ENCODE results near the gene RAD1.
"Not testable (repeated sequence)": the region's sequence is repeated elsewhere in the genome, so short reads cannot be mapped to it uniquely, and the experiment has no call there.

The RAD1 gene

GRCh38 chr5:34929720-34930461 is 14.6 kb upstream of the RAD1 start:
- DNase-seq (ENCODE audit: low read depth), result peak; percentile 88
- Histone ChIP-seq H3K9me3 (ENCODE audit: control insufficient read depth, low read length) (no peaks in the 10 kb centered on the region), H3K9ac (ENCODE audit: low read length) (peak overlapping the region; percentile 94), H3K4me1 (ENCODE audit: control insufficient read depth, insufficient read depth, low read length) (peaks cover 19% of the 10 kb centered on the region), H3K27me3 (replicated peaks; ENCODE audit: control insufficient read depth, insufficient read depth, low read length) (no peaks in the 10 kb centered on the region), H3K36me3 (ENCODE audit: control insufficient read depth, insufficient read depth, low read length, severe bottlenecking) (peaks cover 22% of the 10 kb centered on the region), H3K4me3 (ENCODE audit: low read length) (peak overlapping the region; percentile 95)

- peak; percentile 100 for DNase-seq (ENCODE audit: low read depth)
- Histone ChIP-seq H3K36me3 (ENCODE audit: control insufficient read depth, insufficient read depth, low read length, severe bottlenecking) (peaks cover 28% of the 10 kb centered on the region), H3K4me3 (ENCODE audit: low read length) (peak within 1 kb of the TSS; percentile 95), H3K4me1 (ENCODE audit: control insufficient read depth, insufficient read depth, low read length) (peaks cover 20% of the 10 kb centered on the region), H3K9me3 (ENCODE audit: control insufficient read depth, low read length) (no peaks in the 10 kb centered on the region), H3K27me3 (replicated peaks; ENCODE audit: control insufficient read depth, insufficient read depth, low read length) (no peaks in the 10 kb centered on the region), H3K9ac (ENCODE audit: low read length) (peak within 1 kb of the TSS; percentile 94)
Measured at GRCh38 chr5:34929134-34929719, 13.9 kb upstream of the RAD1 start, which contains the start of gene DNAJC21. DNAJC21 (plus strand) TSS chr5:34929559; CDS start chr5:34929820, 261 bp downstream.

GRCh38 chr5:34928267-34928666 is 13.0 kb upstream of the RAD1 start:
- no peak overlapping the region for H3K9ac ChIP-seq (ENCODE audit: low read length)
- peak overlapping the region; percentile 83 for H3K4me3 ChIP-seq (ENCODE audit: low read length)
- H3K9me3 ChIP-seq (ENCODE audit: control insufficient read depth, low read length), result no peaks in the 10 kb centered on the region
- DNase-seq (ENCODE audit: low read depth), result no peak
- peaks cover 29% of the 10 kb centered on the region for H3K4me1 ChIP-seq (ENCODE audit: control insufficient read depth, insufficient read depth, low read length)
- peaks cover 38% of the 10 kb centered on the region for H3K36me3 ChIP-seq (ENCODE audit: control insufficient read depth, insufficient read depth, low read length, severe bottlenecking)
- no peaks in the 10 kb centered on the region for H3K27me3 ChIP-seq (replicated peaks; ENCODE audit: control insufficient read depth, insufficient read depth, low read length)

- Histone ChIP-seq H3K9me3 (ENCODE audit: control insufficient read depth, low read length) (no peaks in the 10 kb centered on the region), H3K4me1 (ENCODE audit: control insufficient read depth, insufficient read depth, low read length) (peaks cover 29% of the 10 kb centered on the region), H3K27me3 (replicated peaks; ENCODE audit: control insufficient read depth, insufficient read depth, low read length) (no peaks in the 10 kb centered on the region), H3K36me3 (ENCODE audit: control insufficient read depth, insufficient read depth, low read length, severe bottlenecking) (peaks cover 43% of the 10 kb centered on the region), H3K4me3 (ENCODE audit: low read length) (no peak overlapping the region), H3K9ac (ENCODE audit: low read length) (no peak overlapping the region)
- DNase-seq (ENCODE audit: low read depth), result no peak
Measured at GRCh38 chr5:34927785-34928184, 12.5 kb upstream of the RAD1 start.

GRCh38 chr5:34926318-34926888 is 11.1 kb upstream of the RAD1 start:
- Histone ChIP-seq H3K27me3 (replicated peaks; ENCODE audit: control insufficient read depth, insufficient read depth, low read length) (no peaks in the 10 kb centered on the region), H3K4me3 (ENCODE audit: low read length) (no peak overlapping the region), H3K9me3 (ENCODE audit: control insufficient read depth, low read length) (no peaks in the 10 kb centered on the region), H3K4me1 (ENCODE audit: control insufficient read depth, insufficient read depth, low read length) (peaks cover 24% of the 10 kb centered on the region), H3K9ac (ENCODE audit: low read length) (no peak overlapping the region), H3K36me3 (ENCODE audit: control insufficient read depth, insufficient read depth, low read length, severe bottlenecking) (peaks cover 56% of the 10 kb centered on the region)
- no peak for DNase-seq (ENCODE audit: low read depth)

GRCh38 chr5:34924462-34924765 is 9.1 kb upstream of the RAD1 start:
- peaks cover 16% of the 10 kb centered on the region for H3K4me1 ChIP-seq (ENCODE audit: control insufficient read depth, insufficient read depth, low read length)
- H3K9ac ChIP-seq (ENCODE audit: low read length), result no peak overlapping the region
- no peaks in the 10 kb centered on the region for H3K27me3 ChIP-seq (replicated peaks; ENCODE audit: control insufficient read depth, insufficient read depth, low read length)
- peaks cover 76% of the 10 kb centered on the region for H3K36me3 ChIP-seq (ENCODE audit: control insufficient read depth, insufficient read depth, low read length, severe bottlenecking)
- no peaks in the 10 kb centered on the region for H3K9me3 ChIP-seq (ENCODE audit: control insufficient read depth, low read length)
- no peak overlapping the region for H3K4me3 ChIP-seq (ENCODE audit: low read length)
- DNase-seq (ENCODE audit: low read depth), result no peak

- Histone ChIP-seq H3K36me3 (ENCODE audit: control insufficient read depth, insufficient read depth, low read length, severe bottlenecking) (peaks cover 78% of the 10 kb centered on the region), H3K27me3 (replicated peaks; ENCODE audit: control insufficient read depth, insufficient read depth, low read length) (no peaks in the 10 kb centered on the region), H3K4me1 (ENCODE audit: control insufficient read depth, insufficient read depth, low read length) (peaks cover 15% of the 10 kb centered on the region), H3K9ac (ENCODE audit: low read length) (no peak overlapping the region), H3K9me3 (ENCODE audit: control insufficient read depth, low read length) (no peaks in the 10 kb centered on the region), H3K4me3 (ENCODE audit: low read length) (no peak overlapping the region)
- DNase-seq (ENCODE audit: low read depth), result peak; percentile 85
Measured at GRCh38 chr5:34923694-34924461, 8.6 kb upstream of the RAD1 start.

- DNase-seq (ENCODE audit: low read depth); H3K4me3 ChIP-seq (ENCODE audit: low read length); H3K9me3 ChIP-seq (ENCODE audit: control insufficient read depth, low read length); H3K27me3 ChIP-seq (replicated peaks; ENCODE audit: control insufficient read depth, insufficient read depth, low read length); H3K9ac ChIP-seq (ENCODE audit: low read length): not testable (repeated sequence)
- Histone ChIP-seq H3K4me1 (ENCODE audit: control insufficient read depth, insufficient read depth, low read length) (peaks cover 11% of the 10 kb centered on the region), H3K36me3 (ENCODE audit: control insufficient read depth, insufficient read depth, low read length, severe bottlenecking) (peaks cover 78% of the 10 kb centered on the region)
Measured at GRCh38 chr5:34923256-34923655, 8.0 kb upstream of the RAD1 start.

GRCh38 chr5:34919077-34919476 is 3.8 kb upstream of the RAD1 start:
- Histone ChIP-seq H3K4me1 (ENCODE audit: control insufficient read depth, insufficient read depth, low read length) (peaks cover 23% of the 10 kb centered on the region), H3K27me3 (replicated peaks; ENCODE audit: control insufficient read depth, insufficient read depth, low read length) (no peaks in the 10 kb centered on the region), H3K9me3 (ENCODE audit: control insufficient read depth, low read length) (no peaks in the 10 kb centered on the region), H3K9ac (ENCODE audit: low read length) (no peak overlapping the region), H3K36me3 (ENCODE audit: control insufficient read depth, insufficient read depth, low read length, severe bottlenecking) (peaks cover 48% of the 10 kb centered on the region), H3K4me3 (ENCODE audit: low read length) (no peak overlapping the region)
- DNase-seq (ENCODE audit: low read depth), result peak; percentile 50

GRCh38 chr5:34918025-34918424 is 2.7 kb upstream of the RAD1 start:
- peaks cover 25% of the 10 kb centered on the region for H3K4me1 ChIP-seq (ENCODE audit: control insufficient read depth, insufficient read depth, low read length)
- H3K9ac ChIP-seq (ENCODE audit: low read length), result no peak overlapping the region
- H3K36me3 ChIP-seq (ENCODE audit: control insufficient read depth, insufficient read depth, low read length, severe bottlenecking), result peaks cover 38% of the 10 kb centered on the region
- H3K27me3 ChIP-seq (replicated peaks; ENCODE audit: control insufficient read depth, insufficient read depth, low read length), result no peaks in the 10 kb centered on the region
- H3K4me3 ChIP-seq (ENCODE audit: low read length), result peak overlapping the region; percentile 94
- H3K9me3 ChIP-seq (ENCODE audit: control insufficient read depth, low read length), result no peaks in the 10 kb centered on the region
- DNase-seq (ENCODE audit: low read depth), result no peak

- no peak for DNase-seq (ENCODE audit: low read depth)
- Histone ChIP-seq H3K9ac (ENCODE audit: low read length) (peak overlapping the region; percentile 95), H3K9me3 (ENCODE audit: control insufficient read depth, low read length) (no peaks in the 10 kb centered on the region), H3K27me3 (replicated peaks; ENCODE audit: control insufficient read depth, insufficient read depth, low read length) (no peaks in the 10 kb centered on the region), H3K4me1 (ENCODE audit: control insufficient read depth, insufficient read depth, low read length) (peaks cover 39% of the 10 kb centered on the region), H3K4me3 (ENCODE audit: low read length) (peak overlapping the region; percentile 94), H3K36me3 (ENCODE audit: control insufficient read depth, insufficient read depth, low read length, severe bottlenecking) (peaks cover 32% of the 10 kb centered on the region)
Measured at GRCh38 chr5:34916518-34916917, 1.2 kb upstream of the RAD1 start.
